Measurements from ENCODE around the gene SSU72.
"Not testable (repeated sequence)": the region's sequence is repeated elsewhere in the genome, so short reads cannot be mapped to it uniquely, and the experiment has no call there.

The SSU72 gene

GRCh38 chr1:1527092-1527816, 47.4 kb downstream of the SSU72 start:
- no peak for DNase-seq (ENCODE audit: low read depth in 2 of 2)

GRCh38 chr1:1526476-1526875, 48.2 kb downstream of the SSU72 start:
- not testable (repeated sequence) for DNase-seq (ENCODE audit: low read depth in 2 of 2)

GRCh38 chr1:1524750-1525383, 49.8 kb downstream of the SSU72 start:
- DNase-seq (ENCODE audit: low read depth in 2 of 2) = not testable (repeated sequence)

GRCh38 chr1:1523651-1524050, 51.0 kb downstream of the SSU72 start:
- DNase-seq (ENCODE audit: low read depth in 2 of 2) = not testable (repeated sequence)

GRCh38 chr1:1523226-1523625, 51.4 kb downstream of the SSU72 start:
- DNase-seq (ENCODE audit: low read depth in 2 of 2) = not testable (repeated sequence)

- DNase-seq (ENCODE audit: low read depth in 2 of 2) = not testable (repeated sequence)
Observed at GRCh38 chr1:1522536-1522935, 52.1 kb downstream of the SSU72 start.

- no peak for DNase-seq (ENCODE audit: low read depth in 2 of 2)
Observed at GRCh38 chr1:1521331-1521730, 53.3 kb downstream of the SSU72 start.

- DNase-seq (ENCODE audit: low read depth in 2 of 2) = not testable (repeated sequence)
Observed at GRCh38 chr1:1519805-1520505, 54.7 kb downstream of the SSU72 start.

GRCh38 chr1:1518621-1519007, 56.0 kb downstream of the SSU72 start:
- DNase-seq (ENCODE audit: low read depth in 2 of 2) = not testable (repeated sequence)

- no peak for DNase-seq (ENCODE audit: low read depth in 2 of 2)
Observed at GRCh38 chr1:1517973-1518620, 56.6 kb downstream of the SSU72 start.

GRCh38 chr1:1516923-1517322, 57.7 kb downstream of the SSU72 start:
- not testable (repeated sequence) for DNase-seq (ENCODE audit: low read depth in 2 of 2)

- DNase-seq (ENCODE audit: low read depth in 2 of 2) = not testable (repeated sequence)
Observed at GRCh38 chr1:1514376-1514775, 60.3 kb downstream of the SSU72 start.

GRCh38 chr1:1513675-1514074, 61.0 kb downstream of the SSU72 start:
- DNase-seq (ENCODE audit: low read depth in 2 of 2) = not testable (repeated sequence)

GRCh38 chr1:1512425-1512824, 62.2 kb downstream of the SSU72 start:
- not testable (repeated sequence) for DNase-seq (ENCODE audit: low read depth in 2 of 2)

GRCh38 chr1:1511533-1512285, 63.0 kb downstream of the SSU72 start, which contains the start of gene ATAD3A:
Gene ATAD3A, plus strand, starts transcription at chr1:1512162. Its CDS starts 107 bp downstream, at chr1:1512269.
- DNase-seq (ENCODE audit: low read depth in 2 of 2) = peak; percentile 86 to 88

- DNase-seq (ENCODE audit: low read depth in 2 of 2) = no peak
Observed at GRCh38 chr1:1510912-1511532, 63.6 kb downstream of the SSU72 start.

GRCh38 chr1:1509465-1509850, 65.2 kb downstream of the SSU72 start:
- not testable (repeated sequence) for DNase-seq (ENCODE audit: low read depth in 2 of 2)

- DNase-seq (ENCODE audit: low read depth in 2 of 2) = not testable (repeated sequence)
Observed at GRCh38 chr1:1508775-1509464, 65.7 kb downstream of the SSU72 start.

- DNase-seq (ENCODE audit: low read depth in 2 of 2) = no peak
Observed at GRCh38 chr1:1507305-1507704, 67.4 kb downstream of the SSU72 start.

- DNase-seq (ENCODE audit: low read depth in 2 of 2) = not testable (repeated sequence)
Observed at GRCh38 chr1:1505801-1506200, 68.9 kb downstream of the SSU72 start.

All from stimulated activated CD8-positive, alpha-beta memory T cell treated with anti-CD3 and anti-CD28 coated beads, Interleukin-7, amount 100 ng/mL, for 1 hour (primary cell).